GM12891 (cell line): ENCODE measurements around the gene ACOT13.
"Not testable (repeated sequence)": the region's sequence is repeated elsewhere in the genome, so short reads cannot be mapped to it uniquely, and the experiment has no call there.

ENCODE experiments used
- DNase-seq: peaks from one replicate; pipeline ENCODE4 v3.0.0; 2011; ENCODE audit warnings: low spot score; ENCODE audit not compliant: insufficient read length
- FAIRE-seq: peaks from 2 replicates; lab custom pipeline; 2011; peaks lifted over from hg19 to GRCh38; lab: Jason Lieb, UNC
- PAX5 ChIP-seq: IDR thresholded peaks from 2 replicates; pipeline ENCODE4 v1.6.1; 2011; ENCODE audit warnings: low read length, moderate library complexity, mild to moderate bottlenecking; ENCODE audit not compliant: insufficient read depth, severe bottlenecking
- POLR2A ChIP-seq: IDR thresholded peaks from 2 replicates; pipeline ENCODE4 v1.6.1; 2011; ENCODE audit warnings: low read depth, low read length, control low read depth
- POLR2AphosphoS5 ChIP-seq: IDR thresholded peaks from 2 replicates; pipeline ENCODE4 v1.6.1; 2011; ENCODE audit warnings: low read depth, low read length, control low read depth
- POU2F2 ChIP-seq: IDR thresholded peaks from 2 replicates; pipeline ENCODE4 v1.6.1; 2011; ENCODE audit warnings: low read depth, mild to moderate bottlenecking, control low read depth, low read length, moderate library complexity
- SPI1 ChIP-seq: IDR thresholded peaks from 2 replicates; pipeline ENCODE4 v1.6.1; 2011; ENCODE audit warnings: low read depth, low read length, control low read depth
- TAF1 ChIP-seq: IDR thresholded peaks from 2 replicates; pipeline ENCODE4 v1.6.1; 2011; ENCODE audit warnings: low read depth, low read length, control low read depth

The ACOT13 gene

GRCh38 chr6:24662236-24662635 lies 4.6 kb upstream of the ACOT13 start:
- no peak for TF ChIP-seq TAF1
- DNase-seq (no peak), FAIRE-seq (no peak)

- TF ChIP-seq POU2F2 (no peak), TAF1 (no peak), SPI1 (no peak), POLR2A (no peak), POLR2AphosphoS5 (no peak), PAX5 (no peak)
- FAIRE-seq: no peak
- DNase-seq: no peak
Observed at GRCh38 chr6:24663189-24663588, 3.7 kb upstream of the ACOT13 start.

GRCh38 chr6:24664046-24664987 lies 2.6 kb upstream of the ACOT13 start:
- DNase-seq (no peak), FAIRE-seq (no peak)
- TF ChIP-seq POLR2AphosphoS5: no peak
- no peak for TF ChIP-seq PAX5
- TF ChIP-seq SPI1: no peak
- no peak for TF ChIP-seq TAF1
- no peak for TF ChIP-seq POLR2A
- no peak for TF ChIP-seq POU2F2

- no peak for TF ChIP-seq TAF1
- no peak for TF ChIP-seq SPI1
- no peak for TF ChIP-seq POLR2A
- TF ChIP-seq POU2F2: no peak
- TF ChIP-seq POLR2AphosphoS5: no peak; the same call in 1 of the 2 replicates
- TF ChIP-seq PAX5: no peak
- FAIRE-seq (no peak), DNase-seq (no peak)
Observed at GRCh38 chr6:24666097-24666640, 708 bp upstream of the ACOT13 start.

GRCh38 chr6:24667378-24667803 lies 514 bp downstream of the ACOT13 start:
- FAIRE-seq: no peak
- no peak for DNase-seq
- no peak for TF ChIP-seq SPI1
- no peak for TF ChIP-seq POU2F2
- no peak for TF ChIP-seq POLR2A
- TF ChIP-seq PAX5: no peak
- TF ChIP-seq TAF1: no peak
- TF ChIP-seq POLR2AphosphoS5: no peak

- not testable (repeated sequence) for FAIRE-seq, DNase-seq
Observed at GRCh38 chr6:24668066-24668996, 1.5 kb downstream of the ACOT13 start.

GRCh38 chr6:24668997-24669361 lies 2.1 kb downstream of the ACOT13 start:
- TF ChIP-seq POLR2AphosphoS5: no peak
- no peak for TF ChIP-seq POLR2A
- TF ChIP-seq POU2F2: no peak
- no peak for TF ChIP-seq TAF1
- no peak for TF ChIP-seq PAX5
- TF ChIP-seq SPI1: no peak
- FAIRE-seq: no peak

GRCh38 chr6:24670492-24670891 lies 3.6 kb downstream of the ACOT13 start:
- not testable (repeated sequence) for DNase-seq, FAIRE-seq

More at GRCh38 chr6:24668997-24669361, 2.1 kb downstream of the ACOT13 start:
- no peak for DNase-seq

GRCh38 chr6:24671077-24671476 lies 4.2 kb downstream of the ACOT13 start:
- DNase-seq, FAIRE-seq: not testable (repeated sequence)

GRCh38 chr6:24672620-24673182 lies 5.8 kb downstream of the ACOT13 start:
- no peak for FAIRE-seq
- TF ChIP-seq SPI1: no peak
- no peak for TF ChIP-seq POLR2AphosphoS5
- no peak for TF ChIP-seq PAX5
- no peak for TF ChIP-seq TAF1
- TF ChIP-seq POLR2A: no peak
- TF ChIP-seq POU2F2: no peak
- DNase-seq: no peak
